Activated naive CD4-positive, alpha-beta T cell (primary cell): ENCODE data around the gene BRAF.
"Not testable (repeated sequence)": the region's sequence is repeated elsewhere in the genome, so short reads cannot be mapped to it uniquely, and the experiment has no call there.

Experiments used
- DNase-seq, 4 experiments: peaks; one replicate each; lab custom pipeline; 2025; lab: John Stamatoyannopoulos, UW

Gene BRAF

DNA sequence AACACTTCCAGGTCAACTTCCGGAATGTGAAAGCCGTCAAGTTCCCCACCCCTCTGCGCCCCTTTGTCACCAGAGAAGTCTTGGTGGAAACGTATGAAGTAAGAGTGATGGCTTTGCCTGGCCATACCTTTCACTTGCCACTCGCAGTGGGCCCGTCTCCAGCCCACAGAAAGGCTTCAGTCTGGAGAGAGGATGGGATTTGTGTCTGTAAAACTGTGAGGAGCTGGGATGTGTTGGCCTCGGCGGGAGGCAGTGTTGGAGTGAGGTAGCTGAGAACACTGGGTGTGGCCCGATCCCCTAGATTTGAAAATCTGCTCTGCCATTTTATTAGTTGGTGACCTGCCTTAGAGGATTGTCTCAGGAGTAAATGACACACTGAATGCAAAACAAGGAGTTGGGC lies 245.5 kb downstream of the BRAF start:
- no peak for DNase-seq

DNA sequence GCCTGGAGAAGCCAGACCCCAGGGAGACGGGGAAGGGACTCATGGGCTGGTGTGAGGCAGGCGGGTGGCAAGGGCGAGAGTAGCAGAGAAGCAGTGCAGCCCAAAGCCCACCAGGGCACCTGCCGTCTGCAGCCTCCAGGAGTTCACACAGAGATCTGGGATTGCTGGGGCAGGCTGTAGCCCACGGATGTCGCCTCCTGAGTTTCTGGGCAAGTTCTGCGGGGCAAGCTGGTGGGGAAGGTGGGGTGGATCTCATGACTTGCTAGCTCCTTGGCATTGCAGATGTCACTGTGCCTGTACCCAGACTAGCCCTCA lies 246.0 kb downstream of the BRAF start:
- no peak for DNase-seq

DNA sequence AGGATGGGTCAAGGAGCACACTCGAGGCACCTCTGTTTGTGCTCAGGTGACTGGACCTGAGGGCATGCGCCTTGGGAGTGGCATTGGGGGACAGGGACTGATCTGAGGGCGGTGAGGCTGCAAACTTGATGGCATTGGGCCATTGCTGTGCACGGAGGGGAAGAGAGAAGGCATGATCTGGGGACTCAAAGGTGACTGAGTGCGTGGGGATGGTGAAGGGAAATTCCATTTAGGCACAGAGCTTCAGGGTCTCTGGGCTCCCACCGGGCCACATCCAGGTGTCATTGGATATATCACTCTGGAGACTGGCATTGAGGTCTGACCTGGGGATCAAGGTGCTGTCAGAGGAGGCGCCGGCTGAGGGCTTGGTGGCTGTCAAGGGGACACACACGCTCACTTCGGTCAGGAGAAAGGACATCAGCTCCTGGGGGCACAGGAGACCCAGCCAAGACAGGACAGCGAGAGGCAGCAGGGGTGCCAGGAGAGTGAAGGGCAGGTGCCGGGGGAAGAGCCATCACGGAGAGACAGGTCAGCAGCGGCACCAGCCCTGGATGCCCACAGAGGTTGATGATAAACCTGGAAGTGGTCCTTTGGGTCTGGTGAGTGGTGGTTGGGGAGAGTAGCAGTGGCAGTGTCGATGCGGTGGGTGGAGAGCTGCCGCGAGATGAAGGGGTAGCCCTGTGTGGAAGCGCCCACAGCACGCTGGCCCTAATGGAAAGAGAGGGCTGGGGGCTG lies 246.5 kb downstream of the BRAF start:
- DNase-seq = no peak

DNA sequence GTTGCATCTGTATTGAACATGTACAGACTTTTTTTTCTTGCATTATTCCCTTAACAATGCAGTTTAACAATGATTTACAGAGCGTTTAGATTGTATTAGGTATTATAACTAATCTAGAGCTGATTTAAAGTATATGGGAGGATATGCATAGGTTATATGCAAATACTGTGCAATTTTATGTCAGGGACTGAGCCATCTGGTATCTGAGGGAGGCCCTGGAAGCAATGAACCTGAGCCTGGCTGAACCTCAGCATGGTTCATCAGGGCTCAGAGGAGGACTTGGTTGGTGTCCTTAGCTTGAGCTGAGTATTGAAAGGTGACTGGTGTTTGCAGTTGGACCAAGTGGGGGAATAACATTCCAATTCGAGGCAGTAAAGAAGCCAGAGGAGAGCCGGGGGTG lies 247.2 kb downstream of the BRAF start:
- no peak for DNase-seq

DNA sequence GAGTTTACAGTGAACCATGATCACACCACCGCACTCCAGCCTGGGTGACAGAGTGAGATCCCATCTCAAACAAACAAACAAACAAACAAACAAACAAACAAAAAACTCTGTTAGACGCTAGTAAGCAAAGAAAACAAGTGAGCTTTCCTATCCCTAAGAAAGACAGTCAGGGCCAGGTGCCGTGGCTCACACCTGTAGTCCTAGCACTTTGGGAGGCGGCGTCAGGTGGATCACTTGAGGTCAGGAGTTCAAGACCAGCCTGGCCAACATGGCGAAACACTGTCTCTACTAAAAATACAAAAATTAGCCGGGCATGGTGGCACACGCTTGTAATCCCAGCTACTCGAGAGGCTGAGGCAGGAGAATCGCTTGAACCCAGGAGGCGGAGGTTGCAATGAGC lies 247.8 kb downstream of the BRAF start:
- not testable (repeated sequence) for DNase-seq

DNA sequence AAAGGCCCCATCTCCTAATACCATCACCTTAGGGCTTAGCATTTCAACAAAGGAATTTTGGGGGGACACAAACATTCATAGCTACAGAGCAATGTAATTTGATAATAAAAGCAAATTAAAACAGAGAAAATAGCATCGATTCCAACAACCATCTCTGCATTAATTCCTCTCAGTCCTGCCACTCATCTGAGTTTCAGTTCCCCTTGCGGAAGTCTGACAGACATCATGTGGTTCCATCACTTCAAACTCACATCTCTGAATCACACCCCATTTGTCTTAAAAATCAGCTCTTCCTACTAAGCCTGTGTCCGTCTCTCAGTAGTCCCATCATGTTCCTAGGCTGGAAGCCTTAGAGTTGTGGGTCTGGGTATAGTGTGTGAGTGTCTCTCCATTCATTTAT lies 248.4 kb downstream of the BRAF start:
- no peak for DNase-seq

DNA sequence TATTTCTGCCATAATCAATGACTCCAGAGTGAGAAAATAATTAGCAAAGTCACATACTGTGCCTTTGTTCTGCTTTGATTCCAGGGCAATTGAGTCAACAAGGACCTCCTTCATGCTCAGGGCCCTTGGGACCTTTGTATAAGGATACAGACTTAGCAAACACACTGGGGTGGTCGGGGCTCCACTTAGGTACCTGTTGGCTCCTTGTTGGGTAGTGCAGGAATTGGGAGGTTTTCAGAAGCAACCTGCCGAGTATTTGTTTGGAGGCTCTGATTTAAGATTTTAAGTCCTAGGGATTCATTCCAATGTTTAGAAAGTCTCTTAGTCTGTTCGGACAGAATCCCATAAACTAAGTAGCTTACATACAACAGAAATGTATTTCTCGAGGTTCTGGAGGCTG lies 249.0 kb downstream of the BRAF start:
- DNase-seq = no peak

DNA sequence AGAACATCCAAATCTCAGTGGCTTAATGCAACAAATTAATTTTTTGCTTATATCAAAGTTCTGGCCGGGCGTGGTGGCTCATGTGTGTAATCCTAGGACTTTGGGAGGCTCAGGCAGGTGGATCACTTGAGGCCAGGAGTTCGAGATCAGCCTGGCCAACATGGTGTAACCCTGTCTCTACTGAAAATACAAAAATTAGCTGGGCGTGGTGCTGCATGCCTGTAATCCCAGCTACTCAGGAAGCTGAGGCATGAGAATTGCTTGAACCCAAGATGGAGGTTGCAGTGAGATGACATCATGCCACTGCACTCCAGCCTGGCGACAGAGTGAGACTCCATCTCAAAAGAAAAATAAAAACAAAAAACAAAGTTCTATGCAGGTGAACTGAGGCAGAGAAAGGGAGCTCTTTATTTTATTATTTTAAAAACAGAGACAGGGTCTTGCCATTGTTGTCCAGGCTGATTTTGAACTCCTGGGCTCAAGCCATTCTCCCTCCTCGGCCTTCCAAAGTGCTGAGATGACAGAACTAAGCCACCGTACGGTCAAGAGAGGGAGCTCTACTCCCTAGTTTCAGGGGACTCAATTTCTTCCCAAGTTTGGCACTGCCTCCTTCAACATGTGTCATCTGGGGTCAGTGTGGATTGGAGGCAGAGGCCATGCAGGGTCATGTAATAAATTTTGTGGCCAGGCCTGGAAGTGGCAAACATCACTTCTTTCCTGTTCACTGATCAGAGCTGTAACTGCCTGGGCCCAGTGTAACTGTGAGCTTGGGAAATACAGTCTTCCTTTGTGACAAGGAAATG lies 249.6 kb downstream of the BRAF start:
- DNase-seq = no peak

DNA sequence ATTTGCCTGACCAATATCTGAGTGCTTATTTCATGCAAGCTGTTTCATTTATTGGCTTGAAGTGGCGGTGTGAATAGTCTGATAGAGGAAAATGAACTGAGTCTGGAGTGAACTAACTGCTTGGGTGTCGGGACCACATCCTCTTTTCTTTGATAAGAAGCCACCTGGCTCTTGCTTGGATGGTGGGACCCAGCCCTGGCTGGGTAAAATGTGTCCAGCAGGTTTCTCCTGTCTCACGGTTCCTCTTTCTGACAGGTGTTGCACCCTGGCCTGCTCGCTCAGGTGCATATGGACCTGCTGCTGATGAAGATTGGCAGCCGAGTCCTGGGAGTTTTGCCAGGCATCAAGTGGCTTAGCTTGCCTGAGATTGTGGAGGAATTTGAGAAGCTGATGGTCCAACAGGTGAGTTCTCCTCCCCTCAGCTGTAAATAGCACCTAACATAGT lies 250.4 kb downstream of the BRAF start:
- no peak for DNase-seq

DNA sequence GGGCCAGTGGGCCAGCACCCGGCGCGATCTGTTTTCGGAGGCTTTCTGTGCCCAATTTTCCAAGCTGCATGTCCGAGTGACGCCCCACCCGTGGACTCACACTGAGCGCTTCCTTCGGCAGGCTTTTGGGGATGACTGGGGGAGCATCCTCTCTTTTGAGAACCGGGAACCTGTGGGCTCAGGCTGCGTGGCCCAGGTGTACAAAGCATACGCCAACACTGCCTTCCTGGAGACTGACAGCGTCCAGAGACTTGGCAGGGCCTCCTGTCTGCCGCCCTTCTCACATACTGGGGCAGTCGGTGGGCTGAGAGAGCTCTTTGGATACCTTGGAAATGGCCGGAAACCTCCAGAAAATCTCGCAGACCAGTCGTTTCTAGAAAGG lies 251.0 kb downstream of the BRAF start:
- DNase-seq = no peak

DNA sequence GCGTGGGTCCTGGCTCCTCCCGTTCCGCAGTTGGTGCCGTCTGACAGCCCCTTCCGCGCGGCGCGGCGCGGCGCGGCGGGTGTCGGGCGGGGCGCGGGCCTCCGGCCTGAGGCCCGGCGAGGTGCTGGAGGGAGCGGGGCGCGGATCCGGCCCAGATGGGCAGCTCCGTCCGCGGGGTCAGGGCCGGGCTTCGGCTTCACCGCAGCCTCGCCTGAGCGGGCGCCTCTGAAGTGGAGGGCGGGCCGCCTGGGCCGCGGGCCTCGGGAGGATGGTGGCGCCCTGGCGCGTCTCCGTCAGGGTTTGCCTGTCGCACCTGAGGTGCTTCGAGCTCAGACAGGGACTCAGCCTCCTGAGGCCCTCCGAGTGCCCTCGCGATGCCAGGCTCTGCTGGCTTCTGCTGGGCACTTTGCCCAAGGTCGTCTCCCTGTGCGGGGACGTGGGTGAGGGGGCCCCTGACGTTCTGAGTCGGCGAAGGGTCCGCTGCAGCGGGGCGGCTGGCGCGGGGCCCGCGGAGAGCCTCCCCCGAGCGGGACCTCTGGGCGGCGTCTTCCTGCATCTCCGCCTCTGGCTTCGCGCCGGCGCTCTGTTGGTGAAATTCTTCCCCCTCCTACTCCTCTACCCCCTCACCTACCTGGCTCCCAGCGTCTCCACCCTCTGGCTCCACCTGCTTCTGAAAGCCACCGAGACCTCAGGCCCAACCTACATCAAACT lies 251.5 kb downstream of the BRAF start:
- peak; percentile 23 to 63 (median 46) for DNase-seq

DNA sequence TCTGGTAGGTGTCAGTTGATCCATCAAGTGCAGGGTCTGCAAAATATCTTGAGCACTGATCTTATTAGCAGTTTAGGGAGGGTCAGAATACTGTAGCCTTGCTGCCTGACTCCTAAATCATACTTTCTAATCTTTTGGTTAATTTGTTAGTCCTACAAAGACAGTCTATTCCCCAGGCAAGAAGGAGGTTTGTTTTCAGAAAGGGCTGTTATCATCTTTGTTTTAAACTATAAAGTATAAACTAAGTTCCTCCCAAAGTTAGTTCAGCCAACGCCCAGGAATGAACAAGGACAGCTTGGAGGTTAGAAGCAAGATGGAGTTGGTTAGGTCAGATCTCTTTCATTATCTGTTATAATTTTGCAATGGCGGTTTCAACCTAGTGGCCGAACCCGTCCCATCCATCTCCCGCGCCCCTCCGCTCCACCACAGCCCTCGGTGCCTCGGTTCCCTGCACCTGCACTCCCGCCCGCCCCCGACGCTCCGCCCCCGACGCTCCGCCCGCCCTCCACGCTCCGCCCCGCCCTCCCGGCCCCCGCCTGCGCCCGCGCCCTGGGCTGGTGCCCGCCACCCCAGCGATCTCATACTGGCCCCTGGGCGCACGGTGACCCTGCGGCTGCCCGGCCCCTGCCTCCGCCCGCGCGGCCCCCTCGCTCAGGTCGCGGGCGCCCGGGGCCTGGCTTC lies 252.2 kb downstream of the BRAF start, which contains the start of gene ADCK2:
Gene ADCK2 (plus strand): TSS at position 564 of the 681 bp plus-strand sequence. CDS start 386 bp downstream, outside the sequence.
- DNase-seq = peak; percentile 23 to 60 (median 41)

DNA sequence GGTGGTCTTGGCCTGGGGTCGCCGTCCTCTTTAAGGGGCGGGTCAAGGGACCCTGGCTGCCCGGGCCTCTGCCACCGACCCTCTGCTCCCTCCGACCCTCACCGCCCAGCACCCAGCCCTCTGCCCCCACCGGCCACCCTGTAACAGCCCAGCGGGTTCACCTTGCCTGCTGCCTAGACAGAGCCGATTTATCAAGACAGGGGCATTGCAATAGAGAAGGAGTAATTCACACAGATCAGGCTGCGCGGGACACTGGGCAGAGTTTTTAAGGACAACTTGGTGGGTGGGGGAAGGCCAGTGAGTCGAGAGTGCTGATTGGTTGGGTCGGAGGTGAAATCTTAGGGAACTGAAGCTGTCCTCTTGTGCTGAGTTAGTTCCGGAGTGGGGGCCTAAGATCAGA lies 252.8 kb downstream of the BRAF start:
- DNase-seq = no peak

DNA sequence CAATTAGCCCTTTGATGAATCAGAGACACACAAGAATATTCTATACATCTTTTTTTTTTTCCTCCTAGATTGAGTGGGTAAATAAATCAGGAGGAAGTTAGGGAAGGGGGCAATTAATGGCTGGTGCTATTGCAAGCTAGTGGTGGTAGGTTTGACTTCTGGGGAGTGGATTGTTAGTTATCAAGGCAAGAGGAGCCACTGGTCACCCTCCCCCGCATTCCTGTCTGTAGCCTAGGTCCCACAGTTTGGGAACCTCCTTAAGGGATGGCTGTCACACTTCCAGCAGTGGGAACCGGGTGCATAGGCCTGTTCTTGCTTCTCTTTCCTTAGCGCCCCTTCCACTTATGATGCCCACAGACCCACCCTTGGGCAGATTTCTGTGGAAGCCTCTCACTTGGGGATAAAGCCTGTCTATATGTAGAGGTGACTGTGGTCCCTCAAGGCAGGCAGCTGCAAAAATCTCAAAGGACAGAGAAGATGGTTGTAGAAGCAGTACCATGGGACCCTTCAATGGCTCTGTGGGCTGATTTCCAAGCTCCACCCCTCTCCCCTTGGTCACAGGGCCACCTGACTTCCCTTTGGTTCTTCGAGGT lies 254.3 kb downstream of the BRAF start:
- no peak for DNase-seq

DNA sequence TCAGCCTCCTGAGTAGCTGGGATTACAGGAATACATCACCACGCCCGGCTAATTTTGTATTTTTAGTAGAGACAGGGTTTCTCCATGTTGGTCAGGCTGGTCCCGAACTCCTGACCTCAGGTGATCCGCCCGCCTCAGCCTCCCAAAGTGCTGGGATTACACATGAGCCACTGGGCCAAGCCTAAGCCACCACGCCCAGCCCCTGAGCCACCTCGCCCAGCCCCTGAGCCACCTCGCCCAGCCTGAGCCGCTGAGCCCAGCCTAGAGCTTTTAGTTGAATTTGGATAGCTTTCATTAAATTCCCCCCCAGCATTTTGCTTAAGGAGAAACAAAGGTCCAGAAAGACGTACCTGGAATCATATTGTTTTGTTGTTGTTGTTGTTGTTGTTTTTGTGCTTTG lies 254.9 kb downstream of the BRAF start:
- DNase-seq = not testable (repeated sequence)

DNA sequence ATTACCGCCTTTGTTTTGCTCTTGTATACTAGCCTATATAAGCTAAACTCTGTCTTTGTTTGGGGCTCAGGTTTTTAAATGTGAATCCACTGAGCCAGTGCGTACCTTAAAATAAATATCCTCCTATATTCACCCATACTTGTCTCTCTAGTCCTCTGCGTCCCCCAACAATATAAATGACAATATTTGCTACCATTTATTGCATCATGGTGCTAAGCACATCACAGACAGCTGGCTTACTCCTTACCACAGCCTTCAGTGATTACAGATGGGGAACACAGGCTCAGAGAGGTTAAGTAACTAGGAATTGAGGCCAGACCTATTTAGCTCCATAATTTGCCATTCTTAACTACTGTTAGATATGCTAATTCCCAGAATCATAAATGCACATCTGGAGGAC lies 255.4 kb downstream of the BRAF start:
- no peak for DNase-seq
